Loucy (cell line): ENCODE data around the gene RAPGEF5.
A peak's percentile ranks its signal among the peaks of the same experiment; 100 is the strongest.

Experiments used
- H2AFZ ChIP-seq: fragments of 200-600 bp; sonication (generic); 2 replicates; pipeline ENCODE4 v1.6.0; 2016; ENCODE audit warnings: antibody characterized with exemption, mild to moderate bottlenecking, low read length, moderate library complexity
- H3F3A ChIP-seq: fragments of 200-600 bp; 2 replicates; pipeline ENCODE4 v1.6.0; 2016; ENCODE audit warnings: antibody characterized with exemption, low read depth, mild to moderate bottlenecking
- H3K27me3 ChIP-seq: fragments of 200-600 bp; sonication (generic); 2 replicates; pipeline ENCODE4 v1.6.1; 2014; ENCODE audit warnings: low read length, mild to moderate bottlenecking; ENCODE audit not compliant: insufficient read depth, poor library complexity, severe bottlenecking
- H3K36me3 ChIP-seq: fragments of 200-600 bp; sonication (generic); 2 replicates; pipeline ENCODE4 v1.6.1; 2016; ENCODE audit warnings: low read length; ENCODE audit not compliant: insufficient read depth
- H3K4me1 ChIP-seq: fragments of 200-600 bp; sonication (generic); 2 replicates; pipeline ENCODE4 v1.5.1; 2014; ENCODE audit warnings: low read length, mild to moderate bottlenecking; ENCODE audit not compliant: insufficient read depth, poor library complexity, severe bottlenecking
- H3K4me2 ChIP-seq: fragments of 200-600 bp; sonication (generic); 2 replicates; pipeline ENCODE4 v1.6.0; 2014; ENCODE audit warnings: antibody characterized with exemption, low read length, low read depth, mild to moderate bottlenecking; ENCODE audit not compliant: poor library complexity, severe bottlenecking
- H3K4me3 ChIP-seq: fragments of 200-600 bp; sonication (generic); 2 replicates; pipeline ENCODE4 v1.5.1; 2014; ENCODE audit warnings: low read length, mild to moderate bottlenecking, mixed read lengths; ENCODE audit not compliant: poor library complexity, severe bottlenecking
- H3K79me2 ChIP-seq: fragments of 200-600 bp; sonication (generic); 2 replicates; pipeline ENCODE4 v1.6.1; 2014; ENCODE audit warnings: low read length; ENCODE audit not compliant: insufficient read depth
- H3K9ac ChIP-seq: fragments of 200-600 bp; sonication (generic); 2 replicates; pipeline ENCODE4 v1.6.0; 2014; ENCODE audit warnings: mild to moderate bottlenecking, low read depth, low read length, moderate library complexity; ENCODE audit not compliant: poor library complexity, severe bottlenecking
- H3K9me2 ChIP-seq: fragments of 200-600 bp; sonication (generic); replicated peaks from 2 replicates; pipeline ENCODE4 v1.6.1; 2016; ENCODE audit warnings: low read depth, low read length, mixed read lengths
- H3K9me3 ChIP-seq: fragments of 200-600 bp; sonication (generic); 2 replicates; pipeline ENCODE4 v1.6.1; 2014; ENCODE audit warnings: mild to moderate bottlenecking, antibody characterized with exemption, low read length, low read depth; ENCODE audit not compliant: insufficient read depth
- H4K20me1 ChIP-seq: fragments of 200-600 bp; sonication (generic); 2 replicates; pipeline ENCODE4 v1.6.0; 2014; ENCODE audit warnings: antibody characterized with exemption, low read length, mild to moderate bottlenecking; ENCODE audit not compliant: insufficient read depth, poor library complexity, severe bottlenecking
- CTCF ChIP-seq: fragments of 200-600 bp; sonication (generic); conservative IDR thresholded peaks from 2 replicates; pipeline ENCODE4 v1.5.1; 2014; ENCODE audit warnings: mild to moderate bottlenecking, antibody characterized with exemption, low read length
- EZH2phosphoT487 ChIP-seq: fragments of 200-600 bp; IDR thresholded peaks from 2 replicates; pipeline ENCODE4 v1.6.1; 2018; ENCODE audit warnings: antibody characterized with exemption, mild to moderate bottlenecking, moderate library complexity, borderline replicate concordance

The RAPGEF5 gene

GRCh38 chr7:22295402-22296264, 61.3 kb downstream of the RAPGEF5 start:
- H3K4me2 ChIP-seq: no peak overlapping the region
- no peak overlapping the region for H2AFZ ChIP-seq
- H3K4me1 ChIP-seq: peaks cover 15% of the 10 kb centered on the region
- H3K79me2 ChIP-seq: no peaks in the 10 kb centered on the region
- 0 out of 2 replicates have a peak, but pooled peaks cover 3% of the 10 kb centered on the region for H3F3A ChIP-seq
- no peaks in the 10 kb centered on the region for H3K27me3 ChIP-seq
- no peaks in the 10 kb centered on the region for H3K9me2 ChIP-seq
- no peaks in the 10 kb centered on the region for H3K36me3 ChIP-seq
- TF ChIP-seq EZH2phosphoT487 (no peak), CTCF (peak; percentile 45)
- no peak overlapping the region for H3K9ac ChIP-seq
- no peak overlapping the region for H3K4me3 ChIP-seq
- no peaks in the 10 kb centered on the region for H3K9me3 ChIP-seq
- no peaks in the 10 kb centered on the region for H4K20me1 ChIP-seq

- H3K4me3 ChIP-seq: no peak overlapping the region
- no peaks in the 10 kb centered on the region for H4K20me1 ChIP-seq
- peaks cover 4% of the 10 kb centered on the region; the same call in 1 of the 2 replicates for H3K36me3 ChIP-seq
- no peaks in the 10 kb centered on the region for H3K27me3 ChIP-seq
- H3K9me3 ChIP-seq: no peaks in the 10 kb centered on the region
- no peaks in the 10 kb centered on the region for H3K9me2 ChIP-seq
- TF ChIP-seq CTCF (no peak), EZH2phosphoT487 (no peak)
- H3K4me1 ChIP-seq: peaks cover 19% of the 10 kb centered on the region
- peak overlapping the region; percentile 25 for H3K4me2 ChIP-seq
- H2AFZ ChIP-seq: no peak overlapping the region
- no peaks in the 10 kb centered on the region for H3K79me2 ChIP-seq
- H3F3A ChIP-seq: 0 out of 2 replicates have a peak, but pooled peaks cover 3% of the 10 kb centered on the region
- H3K9ac ChIP-seq: no peak overlapping the region
These were observed 64.4 kb downstream of the RAPGEF5 start for GRCh38 chr7:22292531-22292930.

- Histone ChIP-seq H3K36me3 (peaks cover 4% of the 10 kb centered on the region; the same call in 1 of the 2 replicates), H4K20me1 (no peaks in the 10 kb centered on the region), H3K9me2 (no peaks in the 10 kb centered on the region), H3K4me1 (peaks cover 19% of the 10 kb centered on the region), H3K4me3 (no peak overlapping the region), H3K27me3 (no peaks in the 10 kb centered on the region), H3K79me2 (no peaks in the 10 kb centered on the region), H3K9ac (no peak overlapping the region), H3K9me3 (no peaks in the 10 kb centered on the region), H2AFZ (no peak overlapping the region), H3F3A (0 out of 2 replicates have a peak, but pooled peaks cover 3% of the 10 kb centered on the region), H3K4me2 (peak overlapping the region; percentile 22)
- TF ChIP-seq EZH2phosphoT487 (no peak), CTCF (no peak)
These were observed 65.0 kb downstream of the RAPGEF5 start for GRCh38 chr7:22291977-22292376.
